Measurements from ENCODE around the gene TSPAN9.

TSPAN9 gene

DNA sequence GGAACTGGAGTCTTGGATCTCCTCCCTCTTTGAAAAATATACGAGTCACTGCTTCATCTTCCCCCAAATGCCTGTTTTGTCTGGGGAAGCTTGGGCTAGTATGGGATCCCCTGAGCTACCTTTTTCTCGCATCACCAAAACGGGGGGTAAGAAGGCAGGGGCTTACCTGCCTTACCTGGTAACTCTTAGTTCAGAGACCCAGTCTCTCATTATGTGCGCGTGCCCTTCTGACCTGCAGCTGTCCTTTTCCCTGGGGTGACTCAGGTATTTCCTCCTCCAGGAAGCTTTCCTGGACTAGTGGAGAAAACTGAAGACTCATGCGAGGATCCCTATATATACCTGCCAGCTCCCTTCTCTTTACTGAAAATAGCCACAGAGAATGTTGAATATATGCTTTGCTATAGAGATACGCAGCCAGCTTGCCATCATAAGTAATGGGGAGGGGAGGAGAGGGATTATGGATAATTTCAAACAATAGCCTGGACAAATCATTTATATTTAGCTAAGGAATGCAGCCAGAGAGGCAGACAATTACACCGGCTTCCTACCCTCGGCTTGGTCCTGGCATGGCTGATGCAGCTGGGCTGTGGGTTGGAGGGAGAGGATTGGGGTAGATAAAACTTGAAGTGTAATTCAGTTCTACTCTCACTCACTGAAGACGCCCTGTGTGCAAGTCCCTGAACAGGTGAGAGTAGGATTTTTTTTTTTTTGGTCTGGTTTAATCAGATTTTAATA lies 1.1 kb downstream of the TSPAN9 start:
- no peak for DNase-seq

- DNase-seq, result no peak
Observed at GRCh38 chr12:3081091-3081490, 3.9 kb downstream of the TSPAN9 start.

DNA sequence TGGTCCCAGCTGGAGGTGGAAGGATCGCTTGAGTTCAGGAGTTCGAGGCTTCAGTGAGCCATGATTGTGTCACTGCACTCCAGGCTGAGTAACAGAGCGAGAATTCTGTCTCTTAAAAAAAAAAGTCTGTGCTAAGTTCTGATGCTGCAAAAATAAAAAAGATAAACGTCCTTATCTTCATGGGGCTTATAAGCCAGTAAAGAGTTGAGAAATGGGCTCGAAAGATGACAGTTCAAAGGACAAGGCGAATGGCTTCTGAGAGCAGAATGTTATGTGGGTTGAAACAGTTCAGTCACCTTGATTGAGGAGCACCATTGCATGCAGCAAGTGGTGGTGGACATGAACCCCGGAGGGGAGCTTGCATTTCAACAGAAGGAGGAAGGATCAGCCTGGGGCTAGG lies 4.7 kb downstream of the TSPAN9 start:
- no peak for DNase-seq

DNA sequence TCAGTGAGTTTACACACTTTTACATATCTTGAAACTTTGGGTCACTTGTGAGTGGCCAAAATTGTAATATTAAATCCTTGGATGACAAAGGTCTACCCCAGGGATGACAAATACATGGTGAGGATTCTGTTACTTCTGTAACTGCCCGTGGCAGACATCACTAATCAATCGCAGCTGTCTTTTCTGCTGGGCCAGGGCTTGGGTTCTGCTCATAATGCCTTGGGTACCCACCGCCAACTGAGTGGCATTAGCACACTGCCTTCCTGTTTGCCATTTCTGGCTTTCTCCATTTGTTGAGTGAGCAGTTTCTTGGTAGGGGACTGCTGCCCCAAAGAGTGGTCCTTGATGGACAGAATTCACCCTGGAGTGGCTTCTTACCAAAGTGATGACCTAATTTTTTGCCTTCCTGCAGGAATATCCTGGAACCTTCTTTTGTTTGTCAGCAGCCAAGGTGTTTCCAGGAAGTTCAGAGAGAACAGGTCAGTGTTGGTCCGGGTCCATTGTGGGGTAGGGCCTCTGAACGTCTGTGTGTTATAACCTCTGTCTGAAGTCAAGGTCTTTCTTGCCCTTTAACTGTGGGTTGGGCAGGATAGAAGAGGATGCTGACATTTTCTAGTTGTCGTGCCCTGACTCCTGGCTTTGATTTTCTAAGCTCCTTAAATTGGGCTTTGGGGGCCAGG lies 6.2 kb downstream of the TSPAN9 start:
- DNase-seq, result no peak

DNA sequence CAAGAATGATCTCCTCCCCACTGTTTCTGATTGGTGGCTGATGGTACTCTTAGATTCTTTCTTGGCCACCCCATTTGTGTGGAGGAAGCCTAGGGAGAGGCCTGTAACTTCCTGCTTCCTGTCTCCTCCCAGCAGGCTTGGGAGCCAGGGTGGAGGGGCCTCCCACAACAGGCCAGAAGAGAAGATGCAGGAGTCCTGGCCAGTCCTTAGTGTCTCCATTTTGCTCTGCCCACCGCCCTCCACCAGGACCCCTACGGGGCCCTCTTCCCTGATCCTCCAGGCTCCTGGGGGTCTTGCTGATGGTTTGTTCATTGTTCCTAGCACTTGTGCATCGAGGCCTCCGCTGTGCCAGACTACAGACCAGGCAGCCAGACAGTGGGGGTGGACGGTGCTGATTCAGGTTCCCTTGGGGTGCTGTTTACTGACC lies 6.8 kb downstream of the TSPAN9 start:
- no peak for DNase-seq

DNA sequence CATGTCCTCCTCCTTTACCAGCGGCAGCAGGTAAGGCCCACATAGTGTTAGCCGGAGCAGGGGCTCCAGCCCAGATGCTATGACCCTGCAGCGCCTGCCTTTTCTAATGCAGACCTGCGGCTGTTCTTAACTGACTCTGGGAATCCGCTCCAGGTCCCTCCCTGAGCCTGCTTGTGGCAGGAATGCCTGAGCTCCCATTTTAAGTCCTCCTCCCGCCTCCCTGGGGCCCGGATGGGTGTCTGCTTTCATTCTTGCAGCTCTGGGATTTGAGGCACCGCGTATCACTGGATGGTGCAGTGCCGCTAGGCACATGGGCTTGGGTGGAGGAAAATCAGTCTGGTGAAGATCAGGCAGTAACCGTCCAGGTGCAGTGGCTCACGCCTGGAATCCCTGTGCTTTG lies 7.6 kb downstream of the TSPAN9 start:
- no peak for DNase-seq

DNA sequence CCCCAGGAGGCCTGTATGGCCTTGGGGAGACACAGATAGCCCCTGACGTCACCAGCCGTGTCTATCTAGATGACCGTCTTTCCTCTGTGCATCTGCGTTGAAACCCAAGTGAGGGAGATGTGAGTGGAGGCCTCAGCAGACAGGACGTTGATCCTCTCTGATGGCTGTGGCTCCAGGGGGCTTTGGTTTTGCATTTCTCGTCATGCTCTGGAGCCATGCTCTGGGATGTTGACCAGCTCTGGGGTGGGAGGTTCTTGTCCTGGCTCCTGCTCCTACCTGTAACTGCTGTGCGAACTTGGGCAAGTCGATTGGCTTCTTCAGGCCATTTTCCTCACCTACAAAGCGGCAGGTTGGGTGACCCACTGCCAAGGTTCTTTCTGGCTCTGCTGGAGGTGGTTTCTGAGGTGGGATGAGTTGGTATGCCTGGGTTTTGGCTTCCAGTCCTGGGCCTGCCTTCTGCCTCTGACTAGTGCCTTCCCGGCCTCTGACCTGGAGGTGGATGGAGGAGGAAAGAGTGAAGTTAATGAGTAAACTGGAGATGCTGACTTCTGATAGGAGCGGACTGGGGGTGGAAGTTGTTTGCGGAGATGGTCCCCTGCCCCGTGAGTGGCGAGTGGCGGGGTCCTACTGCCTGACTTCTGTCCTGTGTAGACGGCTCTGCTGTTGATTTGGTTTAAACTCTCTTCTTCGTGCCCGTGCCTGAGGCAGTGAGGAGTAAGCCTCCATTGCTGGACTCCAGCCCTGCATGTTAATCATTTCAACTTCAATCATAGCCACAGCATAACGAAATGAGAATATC lies 8.4 kb downstream of the TSPAN9 start:
- DNase-seq, result no peak

DNA sequence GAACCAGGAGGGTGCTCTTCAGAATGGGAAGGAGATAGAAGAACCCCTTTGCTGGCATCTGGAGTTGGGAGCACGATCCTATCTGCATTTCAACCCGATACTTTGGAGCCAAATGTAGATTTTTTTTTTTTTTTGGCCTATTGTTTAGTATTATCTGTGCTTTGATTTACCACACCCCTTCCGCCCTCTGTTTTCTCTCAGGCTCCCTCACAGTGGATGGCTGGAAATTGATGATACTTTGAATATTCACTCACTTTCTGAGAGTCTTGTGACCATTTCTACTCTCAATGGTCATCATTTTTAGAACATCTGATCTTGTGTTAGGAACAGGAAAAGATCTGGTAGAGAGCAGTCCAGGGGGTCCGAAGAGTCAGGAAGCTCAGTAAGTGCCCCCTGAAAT lies 9.0 kb downstream of the TSPAN9 start:
- DNase-seq, result no peak

- DNase-seq, result no peak
Observed at GRCh38 chr12:3086729-3087323, 9.6 kb downstream of the TSPAN9 start.

- no peak for DNase-seq
Observed at GRCh38 chr12:3087758-3088650, 10.8 kb downstream of the TSPAN9 start.

DNA sequence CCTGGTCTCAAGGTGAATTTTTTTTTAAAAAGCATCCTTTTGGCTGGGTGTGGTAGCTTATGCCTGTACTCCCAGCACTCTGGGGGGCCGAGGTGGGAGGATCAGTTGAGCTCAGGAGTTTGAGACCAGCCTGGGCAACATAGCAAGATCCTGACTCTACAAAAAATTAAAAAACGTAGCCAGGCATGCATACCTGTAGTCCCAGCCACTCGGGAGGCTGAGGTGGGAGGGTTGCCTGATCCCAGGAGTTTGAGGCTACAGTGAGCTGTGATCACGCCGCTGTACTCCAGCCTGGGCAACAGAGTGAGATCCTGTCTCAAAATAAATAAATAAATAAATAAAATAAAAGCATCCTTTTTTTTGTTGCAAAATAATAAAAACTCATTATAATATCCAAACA lies 12.4 kb downstream of the TSPAN9 start:
- no peak for DNase-seq

DNA sequence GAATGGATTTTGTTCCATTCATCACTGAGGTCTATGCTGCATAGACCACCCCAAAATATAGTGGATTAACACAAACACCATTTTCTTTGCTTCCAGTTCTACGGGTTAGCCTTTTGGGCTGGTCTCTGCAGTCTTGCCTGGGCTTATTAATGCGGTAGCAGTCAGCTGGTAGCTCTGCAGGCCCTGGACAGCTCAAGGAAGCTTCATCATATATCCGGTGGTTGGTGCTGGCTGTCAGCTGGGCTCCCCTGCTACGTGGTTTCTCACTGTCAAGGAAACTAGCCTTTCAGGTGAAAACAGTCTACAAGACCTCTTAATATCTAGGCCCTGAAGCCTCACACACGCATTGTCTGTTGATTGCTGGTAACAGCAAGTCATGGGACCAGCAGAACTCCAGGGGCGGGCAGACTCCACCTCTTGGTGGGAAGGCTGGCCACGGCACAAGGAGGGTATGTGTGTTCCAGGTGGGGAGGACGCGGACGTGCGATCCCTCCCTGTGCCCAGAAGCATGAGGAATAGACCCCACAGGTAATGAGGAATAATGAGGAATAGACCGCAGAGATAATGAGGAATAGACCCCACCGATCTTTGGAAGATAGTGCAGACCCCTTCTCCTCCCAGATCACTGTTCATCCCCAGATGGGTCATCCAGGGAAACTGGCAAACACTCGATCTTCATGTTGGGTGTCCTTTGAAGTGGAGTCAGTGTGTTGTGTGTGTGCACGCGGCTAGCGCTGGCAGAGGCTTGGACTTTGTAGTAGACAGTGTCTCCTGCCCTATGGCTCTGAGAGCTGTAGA lies 13.3 kb downstream of the TSPAN9 start:
- no peak for DNase-seq

DNA sequence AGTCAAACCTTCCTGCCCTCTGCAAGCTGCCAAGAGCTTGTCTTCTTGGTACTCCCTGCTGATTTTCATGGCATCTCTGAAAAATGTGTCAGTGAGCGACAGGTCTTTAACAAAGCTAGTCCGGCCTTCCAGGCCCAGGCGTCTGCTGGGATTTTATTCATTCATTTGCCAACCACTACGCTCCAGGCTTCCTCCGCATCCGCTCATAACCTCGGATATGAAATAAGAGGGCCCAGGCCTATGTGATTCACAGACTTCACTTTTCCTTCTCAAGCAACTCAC lies 13.8 kb downstream of the TSPAN9 start:
- DNase-seq, result no peak

- no peak for DNase-seq
Observed at GRCh38 chr12:3091382-3092241, 14.4 kb downstream of the TSPAN9 start.

DNA sequence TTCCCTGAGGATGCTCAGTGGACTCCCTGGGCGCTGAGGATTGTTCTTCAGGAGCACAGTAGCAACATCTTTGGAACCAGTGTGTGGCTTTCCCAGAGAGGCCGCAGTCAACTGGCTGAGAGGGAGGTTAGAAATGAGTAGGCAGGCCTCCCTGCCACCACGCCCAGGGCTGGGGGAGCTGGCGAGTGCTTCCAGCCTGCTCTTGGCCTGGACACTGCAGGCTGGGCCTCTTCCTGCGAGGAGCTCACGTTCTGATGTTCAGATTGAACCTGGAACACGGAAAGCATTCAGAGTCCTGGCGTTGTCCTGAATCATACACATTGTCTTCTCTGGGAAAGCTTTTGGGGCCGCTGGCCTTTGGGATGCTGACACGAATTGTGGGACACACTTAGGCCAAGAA lies 15.6 kb downstream of the TSPAN9 start:
- no peak for DNase-seq

- DNase-seq, result no peak
Observed at GRCh38 chr12:3097186-3097804, 20.1 kb downstream of the TSPAN9 start.

GRCh38 chr12:3097836-3098235 lies 20.7 kb downstream of the TSPAN9 start:
- no peak for DNase-seq

GRCh38 chr12:3098436-3098835 lies 21.3 kb downstream of the TSPAN9 start:
- DNase-seq, result no peak

DNA sequence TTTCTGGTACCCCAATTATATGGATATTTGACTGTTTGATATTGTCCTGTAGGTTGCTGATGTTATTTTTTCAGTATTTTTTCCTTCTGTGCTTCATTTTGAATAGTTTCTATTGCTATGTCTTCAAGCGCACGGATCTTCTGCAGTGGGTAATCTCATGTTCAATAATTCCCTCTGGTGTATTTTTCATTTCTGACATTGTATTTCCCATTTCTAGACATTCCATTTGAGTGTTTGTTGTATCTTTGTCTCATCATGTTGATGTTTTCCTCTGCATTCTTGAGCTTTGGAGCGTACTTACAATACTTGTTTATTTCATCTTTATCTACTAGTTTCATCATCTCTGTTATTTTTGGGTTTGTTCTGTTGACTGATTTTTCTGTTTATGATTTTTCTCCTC lies 22.0 kb downstream of the TSPAN9 start:
- DNase-seq, result no peak

GRCh38 chr12:3101309-3102024 lies 24.3 kb downstream of the TSPAN9 start:
- DNase-seq, result no peak

Measured in activated CD4-positive, alpha-beta T cell treated with anti-CD3 and anti-CD28 coated beads for 48 hours (primary cell).